ENCODE measurements around the gene TCIRG1.

Gene TCIRG1

GRCh38 chr11:68032997-68033707 lies 5.7 kb upstream of the TCIRG1 start:
- TF ChIP-seq CTCF (IDR thresholded peaks at IDR 0.05), result no peak
- no peak overlapping the region for H3K4me3 ChIP-seq
- H3K9me3 ChIP-seq, result no peaks in the 10 kb centered on the region
- peaks cover 0 to 49% (median 33%) of the 10 kb centered on the region in 4 donors for H3K4me1 ChIP-seq
- peaks cover 0 to 45% (median 20%) of the 10 kb centered on the region in 3 donors for H3K36me3 ChIP-seq
- no peak overlapping the region for H3K27ac ChIP-seq
- intact Hi-C loops (cut with DNase I; ENCODE audit: low total_unique reads), result no loop called here
- DNase-seq, result no peak
- H3K27me3 ChIP-seq, result no peaks in the 10 kb centered on the region

- no peak overlapping the region for H3K4me3 ChIP-seq
- H3K27ac ChIP-seq, result no peak overlapping the region
- no peak for TF ChIP-seq CTCF (IDR thresholded peaks at IDR 0.05)
- H3K9me3 ChIP-seq, result no peaks in the 10 kb centered on the region
- peaks cover 0 to 45% (median 20%) of the 10 kb centered on the region in 3 donors for H3K36me3 ChIP-seq
- intact Hi-C loops (cut with DNase I; ENCODE audit: low total_unique reads), result no loop called here
- H3K4me1 ChIP-seq, result peaks cover 0 to 54% (median 39%) of the 10 kb centered on the region in 4 donors
- DNase-seq, result no peak
- no peaks in the 10 kb centered on the region for H3K27me3 ChIP-seq
Measured at GRCh38 chr11:68033708-68034045, 5.1 kb upstream of the TCIRG1 start.

- no peak overlapping the region for H3K27ac ChIP-seq
- TF ChIP-seq CTCF (IDR thresholded peaks at IDR 0.05), result no peak
- intact Hi-C loops (cut with DNase I; ENCODE audit: low total_unique reads), result no loop called here
- H3K9me3 ChIP-seq, result no peaks in the 10 kb centered on the region
- DNase-seq, result no peak
- H3K4me3 ChIP-seq, result no peak overlapping the region
- H3K4me1 ChIP-seq, result peaks cover 0 to 60% (median 46%) of the 10 kb centered on the region in 4 donors
- peaks cover 0 to 45% (median 20%) of the 10 kb centered on the region in 3 donors for H3K36me3 ChIP-seq
- H3K27me3 ChIP-seq, result no peaks in the 10 kb centered on the region
Measured at GRCh38 chr11:68035266-68035876, 3.5 kb upstream of the TCIRG1 start.

DNA sequence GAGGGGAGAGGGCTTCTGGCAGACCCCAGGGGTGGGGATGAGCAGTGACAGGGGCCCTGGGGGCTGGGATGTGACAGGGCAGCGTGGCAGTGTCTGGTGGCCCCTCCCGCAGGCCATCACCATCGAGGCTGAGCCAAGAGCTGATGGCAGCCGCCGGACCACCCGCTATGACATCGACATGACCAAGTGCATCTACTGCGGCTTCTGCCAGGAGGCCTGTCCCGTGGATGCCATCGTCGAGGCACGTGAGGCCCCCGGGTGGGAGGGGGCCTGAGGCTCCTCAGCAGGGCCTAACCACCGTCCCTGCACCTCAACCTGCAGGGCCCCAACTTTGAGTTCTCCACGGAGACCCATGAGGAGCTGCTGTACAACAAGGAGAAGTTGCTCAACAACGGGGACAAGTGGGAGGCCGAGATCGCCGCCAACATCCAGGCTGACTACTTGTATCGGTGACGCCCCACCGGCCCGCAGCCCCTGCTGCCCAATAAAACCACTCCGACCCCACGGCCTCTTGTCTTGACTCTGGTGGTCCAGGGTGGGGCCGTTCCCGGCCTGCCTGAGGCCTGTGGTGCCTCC lies 2.6 kb upstream of the TCIRG1 start:
- H3K27me3 ChIP-seq, result no peaks in the 10 kb centered on the region
- H3K4me3 ChIP-seq, result no peak overlapping the region
- DNase-seq, result no peak
- H3K36me3 ChIP-seq, result peaks cover 0 to 46% (median 20%) of the 10 kb centered on the region in 3 donors
- no peaks in the 10 kb centered on the region for H3K9me3 ChIP-seq
- intact Hi-C loops (cut with DNase I; ENCODE audit: low total_unique reads), result no loop called here
- TF ChIP-seq CTCF (IDR thresholded peaks at IDR 0.05), result no peak
- peak overlapping the region; percentile 49 to 94 for H3K27ac ChIP-seq
- H3K4me1 ChIP-seq, result peaks cover 0 to 65% (median 51%) of the 10 kb centered on the region in 4 donors

DNA sequence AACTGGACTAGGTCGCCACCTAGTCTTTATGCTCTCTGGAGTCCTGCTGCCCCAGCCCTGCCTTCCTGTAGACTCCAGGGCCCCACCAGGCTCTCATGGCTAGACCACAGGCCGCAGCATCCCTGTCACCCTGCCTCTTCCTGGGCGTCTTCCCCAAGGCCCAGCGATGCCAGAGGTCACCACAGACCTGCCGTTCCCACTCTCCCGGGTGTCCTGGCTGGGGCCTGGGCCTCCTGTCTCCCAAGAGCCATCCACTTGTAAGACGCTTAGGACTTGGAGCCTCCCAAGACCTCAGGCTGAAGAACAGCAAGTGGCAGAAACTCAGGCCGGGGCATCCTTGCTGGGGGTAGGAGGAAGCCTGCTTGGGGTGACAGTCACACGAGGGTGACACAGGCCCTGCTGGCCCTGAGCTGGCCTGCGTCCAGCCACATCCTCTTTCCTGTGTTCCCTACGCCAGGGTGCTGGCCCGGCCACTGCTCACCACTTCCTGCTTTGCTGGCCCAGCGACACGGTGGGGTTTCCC lies 2.0 kb upstream of the TCIRG1 start:
- no peaks in the 10 kb centered on the region for H3K27me3 ChIP-seq
- H3K27ac ChIP-seq, result peak overlapping the region; percentile 49 to 94
- intact Hi-C loops (cut with DNase I; ENCODE audit: low total_unique reads), result no loop called here
- TF ChIP-seq CTCF (IDR thresholded peaks at IDR 0.05), result no peak
- H3K9me3 ChIP-seq, result no peaks in the 10 kb centered on the region
- no peak overlapping the region for H3K4me3 ChIP-seq
- peaks cover 0 to 52% (median 20%) of the 10 kb centered on the region in 3 donors for H3K36me3 ChIP-seq
- H3K4me1 ChIP-seq, result peaks cover 0 to 64% (median 48%) of the 10 kb centered on the region in 4 donors
- peak; percentile 64 to 83 for DNase-seq

Measured in tibial artery (tissue), 4 donors.